Heart right ventricle (tissue), 16 donors: ENCODE measurements around the gene BRAT1. TPM values are rescaled to one million over a fixed set of nuclear protein-coding genes. Genes with fewer than 3 reads are reported as not detected.

Experiments used
- ATAC-seq, 8 donors: fragments of 200-7000 bp; cut with Tn5 transposase; one replicate each; pipeline ENCODE4 v1.9.1; 2020; ENCODE audit warnings: mild to moderate bottlenecking in 8 of 8, moderate library complexity in 8 of 8, moderate number of reproducible peaks in 1 of 8
- DNase-seq, 2 donors: peaks; one replicate each; pipeline ENCODE4 v3.0.0-alpha.2; 2020
- H3K27ac ChIP-seq, 10 donors: fragments of 200-600 bp; sonication (generic) in 2 of 10; one replicate each; pipeline versions ENCODE4 v1.5.0 to v1.8.0; 2020 to 2022; ENCODE audit warnings: mild to moderate bottlenecking in 3 of 10
- H3K27me3 ChIP-seq, 7 donors: fragments of 200-600 bp; one replicate each; pipeline ENCODE4 v1.8.0; 2021 to 2022; ENCODE audit warnings: mild to moderate bottlenecking in 2 of 7
- H3K36me3 ChIP-seq, 9 donors: fragments of 200-600 bp; sonication (generic) in 1 of 9; one replicate each; pipeline versions ENCODE4 v1.5.0 to v1.8.0; 2020 to 2022; ENCODE audit warnings: mild to moderate bottlenecking in 2 of 9
- H3K4me1 ChIP-seq, 9 donors: fragments of 200-600 bp; sonication (generic) in 1 of 9; one replicate each; pipeline versions ENCODE4 v1.5.0 to v1.8.0; 2020 to 2022; ENCODE audit warnings: mild to moderate bottlenecking in 4 of 9
- H3K4me3 ChIP-seq, 10 donors: fragments of 200-600 bp; sonication (generic) in 2 of 10; one replicate each; pipeline versions ENCODE4 v1.5.0 to v1.8.0; 2020 to 2022; ENCODE audit warnings: mild to moderate bottlenecking in 7 of 10, moderate library complexity in 2 of 10
- H3K9me3 ChIP-seq, 11 donors: fragments of 200-600 bp in 10 of 11; sonication (generic) in 2 of 11; one replicate each; pipeline versions ENCODE4 v1.5.0 to v1.8.0; 2013 to 2022; ENCODE audit warnings: mild to moderate bottlenecking in 2 of 11, control low read depth in 1 of 11, moderate library complexity in 1 of 11
- CTCF ChIP-seq, 9 donors: fragments of 200-600 bp; sonication (generic) in 2 of 9; IDR thresholded peaks; one replicate each; pipeline versions ENCODE4 v1.5.0 to v1.8.0; 2021 to 2022; ENCODE audit warnings: antibody characterized with exemption in 9 of 9, mild to moderate bottlenecking in 5 of 9, moderate library complexity in 1 of 9
- WGBS, 2 donors: extraction: QIAGEN DNeasy Blood & Tissue Kit; methylation state at CpG; one replicate each; pipeline ENCODE4 v1.1.7; 2013; ENCODE audit warnings: inconsistent platforms in 1 of 2; 5-methylcytosine and 5-hydroxymethylcytosine counted together
- intact Hi-C, 10 donors: fragments of 100-400 bp; cut with DNase I; formaldehyde crosslinking; loops; one replicate each; pipeline versions ENCODE4 v1.11.1 to v1.14.2; 2022
- long read RNA-seq, 3 donors: library from polyadenylated mRNA; unstranded; transcript quantifications; one replicate each; pipeline ENCODE4 v2.0.0, GENCODE V29; 2020 to 2021
- polyA plus RNA-seq, 2 donors: library from polyadenylated mRNA; stranded (reverse); fragments of 200-250 nt; gene quantifications; one replicate each; pipeline ENCODE4 v1.2.3, GENCODE V29; 2013
- total RNA-seq, 10 donors: library from RNA; stranded (reverse); fragmentation: NEBNext Ultra II Directional in 3 of 10; extraction: Animal tissue kit (Norgen Biotek cat#: 25700) in 3 of 10; gene quantifications; one replicate each; pipeline versions ENCODE4 v1.2.1 to v1.2.4, GENCODE V29; 2021 to 2023
- donor health status: Arrhythmogenic right ventricular cardiomyopathy.
- donor health status: ischemic (EF 13 %, LVEDD 7.1; RV severe dilation, severe dysfunction).
- donor health status: healthy with polysubstance abuse.
- donor health status: DM: no; HTN: yes; CAD: no.
- donor health status: DM: no; HTN: no; CAD: no.
- donor health status: ischemic (EF 25% LVEDD 6.9; RV normal size, moderate dysfunction).
- donor health status: ischemic (EF 25% LVEDD 5.7; RV mildly dilated, moderate dysfunction).
- donor health status: healthy.
- donor health status: DM: yes; HTN: yes; CAD: no.
- donor health status: Ischemic cardiomyopathy.
- donor health status: ischemic (EF 35%, LVEDD 5.7; RV mildly dilated, moderate dysfunction).
- donor health status: nonischemic (EF 11% LVEDD 7.7; RV severe dilation, severe dysfunction).
- donor health status: DM: yes; HTN: yes; CAD: no.
- donor health status: PGD.
- donor health status: ischemic (EF 29% LVEDD 5.4; RV normal size, mild dysfunction).
- donor health status: nonischemic (EF 23%, LVEDD 6.1; RV moderate dilation, normal function).

The BRAT1 gene
- 10 to 100 TPM; 10.6 to 18.2 (median 12.8) TPM for total RNA-seq
- 10 to 100 TPM; 16.8 to 22.8 TPM for polyA plus RNA-seq
- long read RNA-seq, donor 1, transcript BRAT1-201 (14 exons, 2,915 nt) = major isoform, 25 of 66 reads
- long read RNA-seq, donor 1, partial matches to known transcripts = 23 of 66 reads
- long read RNA-seq, donor 1, other reads (novel, unspliced or antisense) = 18 of 66 reads
- long read RNA-seq, donor 2, full-length matches to known transcripts = 43 of 91 reads
- long read RNA-seq, donor 2, partial matches to known transcripts = 24 of 91 reads
- long read RNA-seq, donor 2, other reads (novel, unspliced or antisense) = 24 of 91 reads
- long read RNA-seq, donor 3, transcript BRAT1-201 (14 exons, 2,915 nt) = major isoform, 46 of 117 reads
- long read RNA-seq, donor 3, partial matches to known transcripts = 37 of 117 reads
- long read RNA-seq, donor 3, other reads (novel, unspliced or antisense) = 34 of 117 reads

GRCh38 chr7:2555121-2556052 is at the start of gene BRAT1:
BRAT1 (minus strand) TSS chr7:2555524; CDS start chr7:2554431, 1,093 bp downstream.
- H3K27ac ChIP-seq = peak within 1 kb of the TSS; percentile 95 to 100 (median 100)
- peaks cover 0 to 35% (median 2%) of the 10 kb centered on the region in 9 donors for H3K36me3 ChIP-seq
- H3K27me3 ChIP-seq = no peaks in the 10 kb centered on the region
- peak; percentile 16 to 71 (median 45) for TF ChIP-seq CTCF (IDR thresholded peaks at IDR 0.05)
- H3K4me3 ChIP-seq = peak within 1 kb of the TSS; percentile 86 to 99 (median 92)
- intact Hi-C loops = loop anchor here in 5 of 10 donors (5.0 to 10.0 kb wide), 4 partner anchors 33 to 81 kb away; partner anchors contain the start of gene GRIFIN (in 5 of the 5)
- peaks cover 0 to 62% (median 36%) of the 10 kb centered on the region in 9 donors for H3K4me1 ChIP-seq
- WGBS, 2 donors = 0% methylated on average over 65 to 79 of the region's 79 CpGs
- H3K9me3 ChIP-seq = no peaks in the 10 kb centered on the region
- ATAC-seq (peak; percentile 91 to 97 (median 94)), DNase-seq (peak; percentile 97 to 98)

GRCh38 chr7:2604608-2605174 is 49.4 kb upstream of the BRAT1 start:
- no peak for TF ChIP-seq CTCF (IDR thresholded peaks at IDR 0.05)
- Histone ChIP-seq H3K4me1 (peaks cover 8 to 45% (median 35%) of the 10 kb centered on the region in 9 donors), H3K4me3 (no peak overlapping the region), H3K36me3 (peaks cover 0 to 31% (median under 1%) of the 10 kb centered on the region in 9 donors), H3K27me3 (no peaks in the 10 kb centered on the region), H3K27ac (no peak overlapping the region), H3K9me3 (no peaks in the 10 kb centered on the region)
- ATAC-seq (peak in 5 of 8 donors; percentile 15 to 60 (median 44)), DNase-seq (peak in 1 of 2 donors; percentile 71)
- 70 to 82% methylated on average over 29 of the region's 29 CpGs for WGBS, 2 donors
- intact Hi-C loops = loop anchor here in 3 of 10 donors (5.0 kb wide), 2 partner anchors 38 to 47 kb away; partner anchors contain the start of genes BRAT1 (in 1 of the 3) and IQCE (in 1 of the 3)

GRCh38 chr7:2603044-2603965 is 48.0 kb upstream of the BRAT1 start:
- TF ChIP-seq CTCF (IDR thresholded peaks at IDR 0.05) = no peak
- ATAC-seq (no peak), DNase-seq (no peak)
- peaks cover 0 to 45% (median 12%) of the 10 kb centered on the region in 9 donors for H3K36me3 ChIP-seq
- H3K27ac ChIP-seq = no peak overlapping the region
- H3K4me1 ChIP-seq = peaks cover 8 to 40% (median 33%) of the 10 kb centered on the region in 9 donors
- H3K4me3 ChIP-seq = no peak overlapping the region
- H3K27me3 ChIP-seq = no peaks in the 10 kb centered on the region
- H3K9me3 ChIP-seq = no peaks in the 10 kb centered on the region
- 90 to 94% methylated on average over 35 of the region's 35 CpGs for WGBS, 2 donors
- intact Hi-C loops = loop anchor here in 1 of 10 donors (5.0 kb wide), 1 partner anchor 39 kb away; no protein-coding TSS in a partner anchor
